Measurements from ENCODE around the gene ACSF3. TPM values are rescaled to one million over a fixed set of nuclear protein-coding genes. Genes with fewer than 3 reads are reported as not detected.

ACSF3 gene
- total and polyA plus RNA-seq, 2 experiments from 2014 or later = 27.6 to 32.2 TPM

- no peaks in the 10 kb centered on the region for H3K27me3 ChIP-seq
- DNase-seq (ENCODE audit: low read depth in 1 of 2, low spot score in 1 of 2) = no peak
- H3K4me1 ChIP-seq (ENCODE audit: low read depth) = no peaks in the 10 kb centered on the region
- H3K27ac ChIP-seq = no peak overlapping the region
- no peak overlapping the region for H3K4me3 ChIP-seq
- no peaks in the 10 kb centered on the region for H3K36me3 ChIP-seq
- no peaks in the 10 kb centered on the region for H3K9me3 ChIP-seq (ENCODE audit: low read depth)
- no peak for TF ChIP-seq CTCF (IDR thresholded peaks at IDR 0.05; ENCODE audit: low read depth, low read length)
Observed at GRCh38 chr16:89054261-89054661, 39.4 kb upstream of the ACSF3 start.

GRCh38 chr16:89054714-89055113 is 38.9 kb upstream of the ACSF3 start:
- H3K4me1 ChIP-seq (ENCODE audit: low read depth) = no peaks in the 10 kb centered on the region
- H3K27ac ChIP-seq = no peak overlapping the region
- H3K27me3 ChIP-seq = no peaks in the 10 kb centered on the region
- H3K36me3 ChIP-seq = no peaks in the 10 kb centered on the region
- H3K4me3 ChIP-seq = no peak overlapping the region
- no peaks in the 10 kb centered on the region for H3K9me3 ChIP-seq (ENCODE audit: low read depth)
- TF ChIP-seq CTCF (IDR thresholded peaks at IDR 0.05; ENCODE audit: low read depth, low read length) = no peak
- DNase-seq (ENCODE audit: low read depth in 1 of 2, low spot score in 1 of 2) = no peak

- Histone ChIP-seq H3K27ac (no peak overlapping the region), H3K9me3 (ENCODE audit: low read depth) (no peaks in the 10 kb centered on the region), H3K27me3 (no peaks in the 10 kb centered on the region), H3K36me3 (no peaks in the 10 kb centered on the region), H3K4me1 (ENCODE audit: low read depth) (no peaks in the 10 kb centered on the region), H3K4me3 (no peak overlapping the region)
- TF ChIP-seq CTCF (IDR thresholded peaks at IDR 0.05; ENCODE audit: low read depth, low read length) = no peak
- no peak for DNase-seq (ENCODE audit: low read depth in 1 of 2, low spot score in 1 of 2)
Observed at GRCh38 chr16:89055313-89055712, 38.3 kb upstream of the ACSF3 start.

GRCh38 chr16:89055894-89056555 is 37.6 kb upstream of the ACSF3 start:
- Histone ChIP-seq H3K4me1 (ENCODE audit: low read depth) (no peaks in the 10 kb centered on the region), H3K9me3 (ENCODE audit: low read depth) (no peaks in the 10 kb centered on the region), H3K4me3 (no peak overlapping the region), H3K27me3 (no peaks in the 10 kb centered on the region), H3K36me3 (no peaks in the 10 kb centered on the region), H3K27ac (no peak overlapping the region)
- TF ChIP-seq CTCF (IDR thresholded peaks at IDR 0.05; ENCODE audit: low read depth, low read length) = no peak
- DNase-seq (ENCODE audit: low read depth in 1 of 2, low spot score in 1 of 2) = no peak

GRCh38 chr16:89056592-89056991 is 37.1 kb upstream of the ACSF3 start:
- no peak for DNase-seq (ENCODE audit: low read depth in 1 of 2, low spot score in 1 of 2)
- no peak for TF ChIP-seq CTCF (IDR thresholded peaks at IDR 0.05; ENCODE audit: low read depth, low read length)
- H3K27me3 ChIP-seq = no peaks in the 10 kb centered on the region
- H3K4me3 ChIP-seq = no peak overlapping the region
- H3K9me3 ChIP-seq (ENCODE audit: low read depth) = no peaks in the 10 kb centered on the region
- no peaks in the 10 kb centered on the region for H3K4me1 ChIP-seq (ENCODE audit: low read depth)
- no peaks in the 10 kb centered on the region for H3K36me3 ChIP-seq
- no peak overlapping the region for H3K27ac ChIP-seq
